ENCODE results near the gene LMAN2.
A peak's percentile ranks its signal among the peaks of the same experiment; 100 is the strongest.

The LMAN2 gene

GRCh38 chr5:177299697-177300096 is 51.8 kb downstream of the LMAN2 start:
- Histone ChIP-seq H3K9me2 (replicated peaks; ENCODE audit: low read depth, low read length) (no peaks in the 10 kb centered on the region), H3K79me2 (ENCODE audit: insufficient read depth, low read length) (peaks cover 31% of the 10 kb centered on the region), H3K4me3 (ENCODE audit: low read length, poor library complexity, severe bottlenecking) (no peak overlapping the region), H3K27me3 (ENCODE audit: insufficient read depth, low read length, poor library complexity, severe bottlenecking) (no peaks in the 10 kb centered on the region), H3K9me3 (ENCODE audit: insufficient read depth, low read depth, low read length) (no peaks in the 10 kb centered on the region), H2AFZ (ENCODE audit: low read length) (no peak overlapping the region), H4K20me1 (ENCODE audit: insufficient read depth, low read length, poor library complexity, severe bottlenecking) (peaks cover 6% of the 10 kb centered on the region), H3K4me1 (ENCODE audit: insufficient read depth, low read length, poor library complexity, severe bottlenecking) (peaks cover 41% of the 10 kb centered on the region), H3K9ac (ENCODE audit: low read depth, low read length, poor library complexity, severe bottlenecking) (peak overlapping the region; percentile 65), H3K36me3 (ENCODE audit: insufficient read depth, low read length) (peaks cover 13% of the 10 kb centered on the region; the same call in 1 of the 2 replicates), H3F3A (ENCODE audit: low read depth) (no peaks in the 10 kb centered on the region), H3K4me2 (ENCODE audit: low read depth, low read length, poor library complexity, severe bottlenecking) (peak overlapping the region; percentile 84)
- TF ChIP-seq CTCF (conservative IDR thresholded peaks at IDR 0.05; ENCODE audit: low read length) (no peak), EZH2phosphoT487 (IDR thresholded peaks at IDR 0.05; ENCODE audit: borderline replicate concordance) (no peak)

- no peaks in the 10 kb centered on the region for H3K9me3 ChIP-seq (ENCODE audit: insufficient read depth, low read depth, low read length)
- H3K4me2 ChIP-seq (ENCODE audit: low read depth, low read length, poor library complexity, severe bottlenecking), result no peak overlapping the region
- peaks cover 29% of the 10 kb centered on the region; the same call in 1 of the 2 replicates for H3K36me3 ChIP-seq (ENCODE audit: insufficient read depth, low read length)
- H2AFZ ChIP-seq (ENCODE audit: low read length), result no peak overlapping the region
- H3K4me1 ChIP-seq (ENCODE audit: insufficient read depth, low read length, poor library complexity, severe bottlenecking), result peaks cover 41% of the 10 kb centered on the region
- H3K27me3 ChIP-seq (ENCODE audit: insufficient read depth, low read length, poor library complexity, severe bottlenecking), result no peaks in the 10 kb centered on the region
- H3K4me3 ChIP-seq (ENCODE audit: low read length, poor library complexity, severe bottlenecking), result no peak overlapping the region
- H3F3A ChIP-seq (ENCODE audit: low read depth), result no peaks in the 10 kb centered on the region
- H3K79me2 ChIP-seq (ENCODE audit: insufficient read depth, low read length), result peaks cover 16% of the 10 kb centered on the region; the same call in 1 of the 2 replicates
- H3K9me2 ChIP-seq (replicated peaks; ENCODE audit: low read depth, low read length), result no peaks in the 10 kb centered on the region
- H3K9ac ChIP-seq (ENCODE audit: low read depth, low read length, poor library complexity, severe bottlenecking), result no peak overlapping the region
- H4K20me1 ChIP-seq (ENCODE audit: insufficient read depth, low read length, poor library complexity, severe bottlenecking), result peaks cover 2% of the 10 kb centered on the region
- TF ChIP-seq CTCF (conservative IDR thresholded peaks at IDR 0.05; ENCODE audit: low read length), result no peak
- TF ChIP-seq EZH2phosphoT487 (IDR thresholded peaks at IDR 0.05; ENCODE audit: borderline replicate concordance), result no peak
Measured at GRCh38 chr5:177297922-177298321, 53.5 kb downstream of the LMAN2 start.

DNA sequence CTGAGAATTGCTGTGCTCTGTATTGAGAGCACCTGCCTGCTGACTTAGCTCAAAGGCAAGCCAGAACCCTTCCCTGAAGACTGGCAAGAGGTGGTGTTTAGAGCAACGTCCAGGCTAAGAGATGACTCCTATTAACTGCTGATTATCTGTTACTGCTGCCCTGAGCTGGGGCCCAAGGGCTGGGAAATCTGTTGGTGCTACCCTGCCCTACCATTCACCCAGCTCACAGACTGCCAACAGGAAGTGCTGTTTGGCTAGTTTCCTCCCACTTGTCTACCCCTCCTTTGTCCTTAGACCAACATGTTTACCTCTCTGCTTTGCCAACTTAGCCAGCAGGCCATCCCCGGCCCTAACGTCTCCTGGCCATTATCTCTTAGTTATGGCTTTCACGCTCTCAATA is 54.9 kb downstream of the LMAN2 start:
- H3K9ac ChIP-seq (ENCODE audit: low read depth, low read length, poor library complexity, severe bottlenecking), result peak overlapping the region; percentile 60
- H3K79me2 ChIP-seq (ENCODE audit: insufficient read depth, low read length), result peaks cover 3% of the 10 kb centered on the region; the same call in 1 of the 2 replicates
- no peak for TF ChIP-seq CTCF (conservative IDR thresholded peaks at IDR 0.05; ENCODE audit: low read length)
- no peak for TF ChIP-seq EZH2phosphoT487 (IDR thresholded peaks at IDR 0.05; ENCODE audit: borderline replicate concordance)
- no peaks in the 10 kb centered on the region for H3F3A ChIP-seq (ENCODE audit: low read depth)
- H3K4me1 ChIP-seq (ENCODE audit: insufficient read depth, low read length, poor library complexity, severe bottlenecking), result peaks cover 36% of the 10 kb centered on the region
- peak overlapping the region; percentile 12 for H3K4me3 ChIP-seq (ENCODE audit: low read length, poor library complexity, severe bottlenecking)
- peak overlapping the region; percentile 60 for H3K4me2 ChIP-seq (ENCODE audit: low read depth, low read length, poor library complexity, severe bottlenecking)
- no peaks in the 10 kb centered on the region for H3K9me3 ChIP-seq (ENCODE audit: insufficient read depth, low read depth, low read length)
- peaks cover 2% of the 10 kb centered on the region for H4K20me1 ChIP-seq (ENCODE audit: insufficient read depth, low read length, poor library complexity, severe bottlenecking)
- H3K27me3 ChIP-seq (ENCODE audit: insufficient read depth, low read length, poor library complexity, severe bottlenecking), result no peaks in the 10 kb centered on the region
- no peak overlapping the region for H2AFZ ChIP-seq (ENCODE audit: low read length)
- no peaks in the 10 kb centered on the region for H3K9me2 ChIP-seq (replicated peaks; ENCODE audit: low read depth, low read length)
- H3K36me3 ChIP-seq (ENCODE audit: insufficient read depth, low read length), result peaks cover 42% of the 10 kb centered on the region; the same call in 1 of the 2 replicates
